NCI-H510A treated with DMSO at 0.1 percent for 48 hours (cell line): ENCODE data around the gene MAGEA10.
"Not testable (repeated sequence)": the region's sequence is repeated elsewhere in the genome, so short reads cannot be mapped to it uniquely, and the experiment has no call there.

Source experiments
- DNase-seq: peaks from one replicate; lab custom pipeline; 2025; lab: John Stamatoyannopoulos, UW

The MAGEA10 gene

DNA sequence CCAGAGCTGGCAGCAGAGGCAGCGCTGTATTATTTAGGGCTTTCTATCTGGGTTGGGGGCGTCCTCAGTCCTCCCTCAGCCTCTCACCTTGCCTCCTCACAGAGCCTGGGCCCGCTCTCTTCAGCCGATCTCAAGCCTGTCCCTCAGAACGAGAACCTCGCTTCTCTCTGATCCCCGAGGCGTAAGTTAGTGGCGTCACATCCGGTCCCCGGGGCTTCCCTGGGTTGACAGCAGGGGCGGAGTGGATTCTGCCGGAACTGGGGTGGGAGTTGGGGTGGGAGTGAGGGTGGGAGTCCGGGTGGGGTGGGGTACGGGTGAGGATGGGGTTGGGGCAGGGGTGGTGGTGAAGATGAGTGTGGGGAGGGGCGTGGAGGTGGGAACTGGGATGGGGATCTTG is at the start of gene MAGEA10:
Gene MAGEA10, minus strand, starts transcription at position 190 of the 397 bp plus-strand sequence. CDS start 2,957 bp downstream, outside the sequence.
- DNase-seq: peak; percentile 37

DNA sequence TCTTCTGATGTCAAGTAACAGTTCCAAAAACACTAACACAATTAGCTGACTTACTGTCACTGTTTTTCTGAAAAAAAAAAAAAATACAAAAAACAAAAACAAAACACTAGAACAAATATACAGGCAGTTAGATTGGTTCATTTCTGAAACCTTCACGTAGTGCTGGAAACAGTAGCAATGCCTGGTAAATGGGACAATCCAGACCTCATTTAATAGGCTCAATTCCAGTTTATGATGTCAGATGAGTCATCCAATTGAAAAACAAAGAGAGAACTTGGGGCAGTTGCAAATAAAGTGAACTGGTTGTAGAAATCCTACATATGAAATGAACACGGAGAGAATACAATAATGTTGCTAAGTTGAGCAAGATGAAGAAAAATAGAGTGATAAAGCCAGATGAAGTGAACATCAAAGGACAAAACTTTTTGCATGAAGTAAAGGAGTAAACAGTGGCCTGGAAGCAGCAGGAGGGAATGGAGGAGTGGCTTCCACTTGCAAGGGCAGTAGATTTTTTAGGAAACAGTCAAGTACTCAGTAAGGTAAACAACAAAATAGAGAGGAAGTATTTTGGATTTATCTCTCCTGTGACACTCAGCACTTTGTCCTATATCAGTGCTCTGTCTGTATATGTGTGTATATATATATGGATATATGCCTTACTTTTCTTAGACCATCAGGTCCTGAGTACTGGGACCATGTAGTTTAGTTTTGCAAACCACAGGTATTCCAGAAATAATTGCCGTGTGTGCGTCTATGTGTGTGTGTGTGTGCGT is 39.3 kb upstream of the MAGEA10 start:
- DNase-seq: no peak

DNA sequence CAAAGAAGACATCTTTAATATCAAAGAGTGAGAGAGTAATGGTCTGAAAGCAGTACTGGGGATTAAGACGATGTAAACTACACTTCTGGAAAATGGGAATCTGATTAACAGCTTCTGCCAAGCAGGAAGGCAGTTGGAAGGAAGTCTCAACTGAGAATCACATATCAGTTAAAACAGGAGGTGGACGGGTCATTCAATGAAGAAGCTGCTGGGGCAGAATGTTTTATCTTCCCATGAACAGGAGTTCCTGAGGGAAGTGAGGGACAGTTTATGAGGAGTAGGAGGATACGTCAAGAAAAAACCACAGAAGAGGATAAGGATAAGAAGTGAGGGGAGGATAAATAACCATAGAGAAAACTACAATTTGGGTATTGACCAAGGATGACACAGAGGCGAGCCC is 38.7 kb upstream of the MAGEA10 start:
- no peak for DNase-seq

DNA sequence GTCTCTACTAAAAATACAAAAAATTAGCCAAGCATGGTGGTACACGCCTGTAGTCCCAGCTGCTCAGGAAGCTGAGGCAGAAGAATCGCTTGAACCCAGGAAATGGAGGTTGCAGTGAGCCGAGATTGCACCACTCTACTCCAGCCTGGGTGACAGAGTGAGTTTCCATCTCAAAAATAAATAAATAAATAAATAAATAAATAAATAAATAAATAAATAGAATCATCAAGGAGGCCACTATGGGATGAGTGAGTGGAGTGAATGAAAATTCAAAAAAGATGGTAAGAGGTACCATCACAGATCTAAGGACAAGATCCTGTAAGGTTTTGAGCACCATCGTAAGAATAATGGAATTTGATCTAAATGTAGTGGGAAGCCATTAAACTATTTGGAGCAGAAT is 37.5 kb upstream of the MAGEA10 start:
- DNase-seq: not testable (repeated sequence)

DNA sequence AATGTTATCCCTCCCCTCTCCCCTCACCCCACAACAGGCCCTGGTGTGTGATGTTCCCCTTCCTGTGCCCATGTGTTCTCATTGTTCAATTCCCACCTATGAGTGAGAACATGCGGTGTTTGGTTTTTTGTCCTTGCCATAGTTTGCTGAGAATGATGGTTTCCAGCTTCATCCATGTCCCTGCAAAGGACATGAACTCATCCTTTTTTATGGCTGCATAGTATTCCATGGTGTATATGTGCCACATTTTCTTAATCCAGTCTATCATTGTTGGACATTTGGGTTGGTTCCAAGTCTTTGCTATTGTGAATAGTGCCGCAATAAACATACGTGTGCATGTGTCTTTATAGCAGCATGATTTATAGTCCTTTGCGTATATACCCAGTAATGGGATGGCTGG is 35.5 kb upstream of the MAGEA10 start:
- not testable (repeated sequence) for DNase-seq

DNA sequence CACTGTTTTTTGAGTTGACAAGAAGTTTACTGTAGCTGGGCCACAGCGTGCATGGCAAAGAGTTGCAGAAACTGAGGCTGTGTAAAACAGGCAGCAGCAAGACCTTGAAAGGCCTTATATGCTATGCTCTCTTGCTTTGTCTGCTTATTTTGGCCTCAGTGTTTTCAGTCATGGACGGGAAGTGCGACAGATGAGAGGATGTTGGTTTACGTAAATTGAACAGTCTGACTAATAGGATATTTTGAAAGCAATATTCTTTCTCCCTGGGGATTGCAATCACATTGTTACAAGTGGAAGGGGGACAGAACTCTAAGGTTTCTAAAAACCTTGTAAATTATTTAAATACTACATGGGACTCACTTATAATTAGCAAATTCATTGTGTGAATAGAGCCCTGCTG is 32.2 kb upstream of the MAGEA10 start:
- DNase-seq: no peak

DNA sequence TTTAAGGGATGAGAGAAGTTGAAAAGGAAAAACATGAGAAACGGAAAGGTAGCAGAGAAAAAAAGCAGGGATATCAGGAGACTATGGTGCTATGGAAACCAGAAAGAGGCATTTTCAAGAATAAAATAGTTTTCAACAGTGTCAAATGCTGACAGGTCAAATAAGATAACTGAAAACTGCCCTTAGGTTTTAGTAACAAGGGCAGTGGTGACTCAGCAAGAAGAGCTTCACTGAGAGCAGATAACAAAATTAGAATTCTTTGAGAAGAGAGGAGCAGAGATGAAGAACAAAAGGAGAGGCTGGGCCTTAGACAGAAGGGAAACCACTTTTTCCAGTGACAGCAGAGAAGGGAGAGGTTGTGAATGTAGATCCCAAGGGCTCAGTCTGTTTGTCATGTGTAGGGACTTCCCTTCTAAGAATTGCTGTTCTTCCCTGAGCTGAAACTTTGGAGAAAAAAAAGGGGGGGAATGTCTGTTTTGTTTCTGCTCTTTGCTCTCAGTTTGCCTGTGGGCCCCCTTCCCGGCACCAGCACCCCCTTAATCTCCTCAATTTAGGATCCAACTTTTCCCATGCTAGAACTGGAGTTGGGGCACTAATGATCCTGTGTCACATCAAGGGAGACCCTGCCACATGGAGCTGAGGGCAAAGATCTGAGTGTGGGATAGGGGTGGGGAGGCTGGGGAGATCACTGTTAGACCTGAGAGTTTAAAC is 26.8 kb upstream of the MAGEA10 start:
- DNase-seq: no peak

DNA sequence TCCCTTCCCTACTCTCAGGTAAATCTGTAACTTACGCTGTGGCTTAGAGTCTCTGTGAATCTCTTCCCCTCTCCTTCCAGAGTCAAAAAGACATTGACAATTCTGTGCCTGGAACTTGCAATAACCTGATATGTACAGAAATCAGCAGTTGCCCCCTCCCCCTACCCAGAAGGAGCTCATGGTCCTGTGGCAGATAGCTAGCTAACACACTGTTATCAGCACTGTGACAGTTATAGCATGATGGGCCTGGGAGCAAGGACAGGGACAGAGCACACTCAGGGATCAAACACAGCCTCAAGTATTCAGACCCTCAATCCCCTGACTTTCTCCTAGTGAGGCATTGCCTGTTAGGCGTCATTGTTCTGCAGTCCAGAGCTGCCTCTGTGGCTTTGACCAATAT is 18.7 kb upstream of the MAGEA10 start:
- DNase-seq: no peak

DNA sequence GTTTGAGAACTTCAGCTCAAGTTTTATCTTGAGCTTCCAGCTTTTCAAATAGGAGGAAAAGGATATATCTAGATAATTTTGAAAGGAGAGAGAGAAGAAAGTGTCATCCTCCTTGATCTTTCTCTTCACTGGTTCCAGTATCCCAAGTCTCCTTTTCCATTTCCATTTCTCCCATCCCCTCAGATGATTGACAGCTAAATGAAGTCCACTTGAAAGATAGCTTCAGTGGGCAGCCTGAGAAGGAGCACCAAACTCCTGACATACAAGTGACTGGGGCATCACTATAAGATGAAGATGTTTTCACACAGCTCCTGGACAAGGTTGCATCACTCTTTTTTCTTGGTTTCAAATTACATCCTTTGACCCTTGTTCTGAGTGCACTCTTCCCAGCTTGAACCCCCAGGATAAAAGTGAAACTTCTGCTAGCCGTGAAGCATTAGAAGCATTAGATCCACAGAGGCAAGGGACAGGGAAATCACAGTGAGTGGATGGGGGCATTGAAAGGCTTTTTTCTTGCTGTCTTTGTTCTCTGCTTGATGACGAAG is 17.5 kb upstream of the MAGEA10 start:
- no peak for DNase-seq

DNA sequence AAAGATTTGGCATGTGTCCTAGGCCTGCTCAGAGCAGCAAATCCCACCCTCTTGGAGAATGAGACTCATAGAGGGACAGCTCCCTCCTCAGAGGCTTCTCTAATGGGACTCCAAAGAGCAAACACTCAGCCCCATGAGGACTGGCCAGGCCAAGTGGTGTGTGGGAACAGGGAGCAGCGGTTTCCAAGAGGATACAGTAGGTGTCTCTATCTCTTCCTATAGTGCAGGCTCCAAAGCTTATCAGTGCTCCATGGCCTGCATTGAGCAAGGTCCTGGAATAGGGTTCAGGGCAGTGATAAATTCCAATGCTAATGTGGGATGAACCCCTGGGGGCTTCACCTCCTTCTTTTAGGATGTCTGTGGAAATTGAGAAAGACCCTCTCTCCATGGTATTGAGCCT is 15.7 kb upstream of the MAGEA10 start:
- DNase-seq: no peak

DNA sequence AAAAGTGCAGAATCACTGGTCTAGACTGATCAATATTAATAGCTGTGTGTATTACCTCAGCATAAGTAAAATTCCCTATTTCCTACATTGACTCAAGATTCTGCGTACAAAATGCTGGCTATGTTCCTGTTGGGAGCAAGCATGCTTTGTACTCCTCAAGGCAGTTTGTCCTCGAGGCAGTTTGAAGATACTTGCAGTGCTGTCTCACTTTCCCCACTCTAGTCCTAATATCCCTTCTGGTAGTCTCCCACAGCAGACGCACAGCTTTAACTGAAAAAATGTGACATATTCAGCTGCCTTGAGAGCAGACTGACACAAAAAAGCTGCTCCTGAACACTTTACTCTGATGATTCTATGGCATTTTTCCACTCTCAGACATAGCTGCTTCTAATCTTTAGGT is 12.9 kb upstream of the MAGEA10 start:
- DNase-seq: no peak

DNA sequence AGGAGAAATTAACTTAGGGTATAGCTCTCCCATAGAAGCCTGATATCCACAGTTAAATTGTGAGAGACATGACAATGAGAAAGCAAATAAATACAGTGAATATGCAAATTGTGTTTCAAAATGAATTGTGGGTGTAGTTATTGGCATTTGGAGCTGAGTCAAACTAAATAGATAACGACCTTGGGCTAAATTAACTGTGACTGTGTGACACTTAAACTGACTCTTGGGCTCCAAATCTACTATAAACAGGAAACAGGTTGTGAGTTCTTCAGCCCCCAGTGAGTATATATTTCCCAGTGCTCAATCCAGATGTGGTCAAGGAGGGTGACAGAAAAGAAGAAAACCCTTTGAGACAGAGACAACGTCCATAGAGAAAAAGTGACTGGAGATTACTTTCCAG is 11.3 kb upstream of the MAGEA10 start:
- no peak for DNase-seq

DNA sequence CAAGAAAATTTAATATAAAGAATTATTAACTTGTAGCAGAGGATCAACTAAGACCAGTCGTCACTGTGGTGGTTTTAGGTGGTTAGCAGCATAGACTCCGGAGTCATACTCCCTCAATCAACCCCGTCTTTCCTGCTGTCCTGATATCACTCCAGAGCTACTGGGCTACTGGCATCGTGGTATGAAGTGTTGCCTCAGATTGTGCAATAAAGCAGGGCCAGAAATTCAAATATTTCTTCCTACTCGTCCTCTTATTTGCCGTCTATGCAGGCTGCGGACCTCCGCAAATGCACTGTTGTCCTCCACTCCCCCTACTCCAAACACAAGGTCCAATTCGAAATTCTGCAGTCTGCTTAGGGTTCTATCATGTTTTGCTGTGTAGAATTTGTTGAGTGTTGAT is 1.2 kb upstream of the MAGEA10 start:
- no peak for DNase-seq

DNA sequence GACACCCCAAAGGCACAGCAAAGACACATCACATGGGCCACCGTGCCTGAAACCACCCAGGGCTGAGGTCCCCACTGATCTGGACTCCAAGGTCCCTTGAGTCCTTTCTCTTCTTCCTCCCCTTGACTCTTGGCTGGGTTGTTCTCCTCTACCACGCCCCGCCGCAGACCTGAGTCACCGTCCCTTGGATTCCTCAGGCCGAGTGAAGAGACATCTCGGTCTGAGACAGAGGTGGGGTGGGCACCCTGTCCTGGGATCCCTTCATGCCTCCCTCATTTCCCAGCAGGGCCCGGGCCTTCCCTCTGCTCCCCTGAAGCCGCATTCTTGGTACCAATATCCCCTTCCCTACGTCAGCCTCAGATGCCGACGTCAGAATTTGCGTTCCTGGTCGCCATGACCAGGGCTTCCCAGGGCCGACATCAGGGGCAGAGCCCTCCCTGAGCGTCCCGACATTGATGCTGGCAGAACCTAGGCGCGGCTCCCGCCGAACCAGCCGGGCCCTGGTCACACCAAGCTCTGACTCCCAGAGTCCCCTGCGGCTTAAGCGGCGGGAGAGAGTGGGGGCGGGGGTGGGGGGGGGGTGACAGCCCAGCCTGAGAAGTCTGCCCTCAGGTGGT is 498 bp downstream of the MAGEA10 start:
- DNase-seq: peak; percentile 18

DNA sequence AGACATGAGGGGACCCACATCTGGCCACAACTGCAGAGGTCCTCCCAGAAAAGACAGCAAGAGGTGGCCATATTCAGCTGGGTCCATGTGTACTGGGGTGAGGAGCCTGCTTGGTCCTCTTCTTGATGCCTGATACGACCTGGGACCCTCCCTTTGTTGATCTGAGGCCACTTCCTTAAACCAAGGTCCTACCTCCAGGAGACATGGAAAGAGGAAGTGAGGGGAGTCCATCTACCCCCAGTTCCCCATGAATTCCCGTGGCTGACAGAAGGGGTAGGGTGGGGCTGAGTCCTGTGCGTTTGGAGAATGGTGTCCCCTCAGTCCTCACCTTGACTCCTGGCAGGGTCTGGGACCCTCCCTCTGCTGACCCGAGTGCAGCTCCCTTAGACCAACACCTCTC is 2.1 kb downstream of the MAGEA10 start:
- no peak for DNase-seq

DNA sequence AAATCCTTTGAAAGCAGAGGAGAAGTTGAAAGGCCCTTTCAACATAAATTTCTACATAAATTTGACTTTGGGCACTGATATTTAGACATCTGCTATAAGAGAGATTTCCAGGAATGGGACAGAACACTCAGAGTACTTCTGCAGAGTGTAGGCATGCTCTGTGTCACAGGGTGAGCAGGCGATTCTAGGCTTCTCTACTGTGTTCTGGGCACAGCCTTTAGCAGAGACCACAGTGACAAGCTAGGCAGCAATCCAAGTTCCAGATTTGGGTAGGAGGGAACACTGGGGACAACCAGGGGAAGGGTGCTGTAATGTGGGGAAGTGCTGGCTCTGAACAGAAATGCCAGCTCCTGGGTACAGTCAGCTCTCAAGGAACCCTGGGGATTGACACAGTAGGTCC is 6.9 kb downstream of the MAGEA10 start:
- DNase-seq: no peak

DNA sequence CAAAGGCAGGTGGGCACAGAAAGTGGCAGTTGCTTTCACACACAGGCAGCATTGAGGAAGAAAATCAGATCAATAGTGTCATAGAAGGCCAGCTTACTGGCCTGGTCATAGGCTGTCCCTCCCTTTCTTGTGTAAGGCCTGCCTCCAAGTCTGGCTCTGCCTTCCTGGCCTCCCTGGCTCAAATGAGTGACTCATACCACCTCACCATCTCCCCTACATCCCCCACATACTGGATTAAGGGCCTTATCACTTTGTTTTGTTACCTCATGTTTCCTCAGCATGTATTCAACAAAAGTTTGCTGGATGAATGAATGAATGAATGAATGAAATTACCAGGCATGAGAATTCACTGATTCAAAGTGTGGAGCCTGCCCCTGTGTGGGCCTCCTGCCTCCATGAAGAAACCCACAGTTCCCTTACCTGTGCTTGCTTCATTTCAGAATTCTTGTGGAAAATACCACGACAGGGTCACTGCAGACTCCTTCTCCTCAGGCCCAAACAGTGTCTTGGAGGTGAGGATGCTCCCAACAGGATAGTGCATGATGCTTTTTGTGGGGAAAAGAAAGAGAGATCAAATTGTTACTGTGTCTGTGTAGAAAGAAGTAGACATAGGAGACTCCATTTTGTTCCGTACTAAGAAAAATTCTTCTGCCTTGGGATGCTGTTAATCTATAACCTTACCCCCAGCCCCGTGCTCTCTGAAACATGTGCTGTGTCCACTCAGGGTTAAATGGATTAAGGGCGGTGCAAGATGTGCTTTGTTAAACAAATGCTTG is 9.1 kb downstream of the MAGEA10 start:
- DNase-seq: not testable (repeated sequence)

DNA sequence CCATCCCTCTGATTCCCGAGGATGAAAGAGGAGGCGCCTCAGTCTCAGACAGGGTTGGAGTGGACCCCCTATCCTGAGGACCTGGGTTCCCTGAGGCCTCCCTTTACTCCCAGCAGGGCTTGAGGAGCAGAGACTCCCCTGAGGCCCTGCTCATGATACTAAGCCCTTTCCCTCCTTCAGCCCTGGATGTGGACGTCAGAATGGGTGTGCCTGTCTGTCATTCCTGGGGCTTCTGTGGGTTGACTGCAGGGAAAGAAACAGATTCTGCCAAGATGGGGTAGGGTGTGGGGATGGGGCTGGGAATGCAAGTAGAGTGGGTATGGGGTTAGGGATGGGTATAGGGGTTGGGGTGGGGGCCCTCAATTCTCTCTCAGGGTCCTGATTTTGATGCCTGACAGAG is 21.1 kb downstream of the MAGEA10 start:
- DNase-seq: no peak

DNA sequence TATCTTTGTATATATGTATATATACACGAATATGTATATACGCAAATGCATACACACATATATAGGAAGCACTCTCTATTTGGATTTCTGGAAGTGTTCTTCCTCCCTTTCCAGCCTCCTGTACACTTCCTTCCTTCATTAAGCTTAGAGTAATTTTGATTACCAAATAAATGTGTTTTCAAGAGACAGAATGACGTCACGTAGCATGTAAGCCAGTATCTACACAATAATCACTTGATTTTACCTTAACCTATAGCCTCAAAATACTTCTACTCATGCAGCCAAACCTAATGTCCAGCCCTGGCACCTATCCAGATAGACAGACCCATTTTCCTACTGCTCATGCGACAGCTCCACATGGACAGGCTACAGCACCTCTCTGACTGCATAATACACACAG is 29.9 kb downstream of the MAGEA10 start:
- no peak for DNase-seq

DNA sequence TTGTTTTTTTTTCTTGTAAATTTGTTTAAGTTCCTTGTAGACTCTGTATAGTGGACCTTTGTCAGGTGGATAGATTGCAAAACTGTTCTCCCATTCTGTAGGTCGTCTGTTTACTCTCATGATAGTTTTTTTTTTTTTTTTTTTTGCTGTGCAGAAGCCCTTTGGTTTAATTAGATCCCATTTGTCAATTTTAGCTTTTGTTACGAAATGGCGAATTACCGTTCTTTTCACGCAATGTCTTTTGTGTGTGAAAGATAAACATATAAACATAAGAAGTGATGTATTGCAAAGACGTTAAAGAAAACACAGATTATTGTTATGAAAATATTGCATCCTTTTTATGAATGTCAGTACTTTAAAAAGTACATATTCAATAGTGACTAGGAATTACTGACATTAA is 34.5 kb downstream of the MAGEA10 start:
- DNase-seq: no peak

DNA sequence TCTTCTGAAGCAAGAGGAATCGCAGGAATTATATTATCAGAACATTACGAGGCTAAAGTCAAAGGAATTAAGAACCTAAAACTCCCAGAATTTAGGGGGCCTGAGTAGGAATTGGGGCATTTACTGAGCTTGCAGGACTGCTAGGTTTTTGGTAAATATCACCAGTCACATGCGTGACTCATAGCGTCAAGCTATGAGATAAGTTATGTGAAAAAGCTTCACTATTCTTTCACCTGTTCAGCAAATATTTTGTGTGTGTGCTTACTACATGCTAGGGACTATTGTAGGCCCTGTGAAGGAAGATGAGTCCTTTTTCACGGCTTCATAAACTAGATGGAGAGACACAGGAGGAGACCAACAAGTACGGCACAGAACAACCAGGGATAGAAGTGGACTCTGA is 52.2 kb downstream of the MAGEA10 start:
- DNase-seq: no peak
